IMR-90 (cell line): ENCODE measurements around the gene NR5A1. TPM values are rescaled to one million over a fixed set of nuclear protein-coding genes. Genes with fewer than 3 reads are reported as not detected.

Source experiments
- ATAC-seq: fragments of 200-7000 bp; cut with Tn5 transposase; 2 replicates; pipeline ENCODE4 v1.9.1; 2020; ENCODE audit warnings: low read depth, mild to moderate bottlenecking, moderate library complexity
- BruUV-seq: library from RNA; stranded (reverse); fragments of 400-500 nt; replicated peaks from 2 replicates; lab custom pipeline; 2021; lab: Mats Ljungman, UMichigan
- CTCF ChIA-PET: fragments of 300-600 bp; formaldehyde crosslinking; extraction: SDS; loops from one replicate; lab custom pipeline; 2021; ENCODE audit warnings: antibody characterized with exemption; lab: Yijun Ruan, JAX
- POLR2A ChIA-PET: fragments of 300-600 bp; sonication (Branson Sonifier 250); formaldehyde crosslinking; loops from one replicate; lab custom pipeline; 2022; ENCODE audit warnings: antibody characterized with exemption; ENCODE audit not compliant: unreplicated experiment; lab: Charles Lee
- DNase-seq: peaks from one replicate; pipeline ENCODE4 v3.0.0; 2013
- H2AFZ ChIP-seq: replicated peaks from 2 replicates; pipeline ENCODE3; 2013; ENCODE audit warnings: low read length, mild to moderate bottlenecking; ENCODE audit not compliant: poor library complexity
- H2AK5ac ChIP-seq: 2 replicates; pipeline ENCODE4 v1.6.1; 2013; ENCODE audit warnings: low read depth, low read length, inconsistent platforms
- H2AK9ac ChIP-seq: replicated peaks from 2 replicates; pipeline ENCODE3; 2013; ENCODE audit warnings: mild to moderate bottlenecking, low read depth, low read length, moderate library complexity; ENCODE audit not compliant: poor library complexity
- H2BK120ac ChIP-seq: 2 replicates; pipeline ENCODE4 v1.6.1; 2013; ENCODE audit warnings: low read depth, low read length, inconsistent platforms
- H2BK15ac ChIP-seq: 3 replicates; pipeline ENCODE4 v1.6.1; 2013; ENCODE audit warnings: low read depth, low read length, inconsistent platforms
- H2BK20ac ChIP-seq: 2 replicates; pipeline ENCODE4 v1.6.1; 2013; ENCODE audit warnings: low read depth, mild to moderate bottlenecking, inconsistent platforms, low read length, moderate library complexity
- H2BK5ac ChIP-seq: 2 replicates; pipeline ENCODE4 v1.6.1; 2013; ENCODE audit warnings: mild to moderate bottlenecking, low read depth, low read length, inconsistent platforms; ENCODE audit not compliant: poor library complexity, severe bottlenecking
- H3K14ac ChIP-seq: replicated peaks from 2 replicates; pipeline ENCODE4 v1.6.1; 2013; ENCODE audit warnings: low read depth, low read length, inconsistent platforms
- H3K18ac ChIP-seq: 2 replicates; pipeline ENCODE4 v1.6.1; 2013; ENCODE audit warnings: low read depth, low read length, control low read depth
- H3K23ac ChIP-seq: 2 replicates; pipeline ENCODE4 v1.6.1; 2013; ENCODE audit warnings: low read depth, low read length, inconsistent platforms
- H3K27ac ChIP-seq: 2 replicates; pipeline ENCODE4 v1.5.1; 2013; ENCODE audit warnings: mild to moderate bottlenecking, control low read depth, low read length; ENCODE audit not compliant: insufficient read depth
- H3K27me3 ChIP-seq: 2 replicates; pipeline ENCODE4 v1.6.1; 2013; ENCODE audit warnings: low read length; ENCODE audit not compliant: control insufficient read depth, insufficient read depth
- H3K36me3 ChIP-seq: 2 replicates; pipeline ENCODE4 v1.6.1; 2013; ENCODE audit warnings: low read length, mixed read lengths; ENCODE audit not compliant: control insufficient read depth, insufficient read depth
- H3K4ac ChIP-seq: 2 replicates; pipeline ENCODE4 v1.6.1; 2013; ENCODE audit warnings: low read depth, low read length, inconsistent platforms
- H3K4me1 ChIP-seq: 2 replicates; pipeline ENCODE4 v1.6.1; 2013; ENCODE audit warnings: low read length, mixed read lengths; ENCODE audit not compliant: control insufficient read depth, insufficient read depth
- H3K4me2 ChIP-seq: 2 replicates; pipeline ENCODE4 v1.6.1; 2013; ENCODE audit warnings: low read depth, mild to moderate bottlenecking, control low read depth, low read length, moderate library complexity
- H3K4me3 ChIP-seq: 2 replicates; pipeline ENCODE4 v1.5.1; 2013; ENCODE audit warnings: low read depth, mild to moderate bottlenecking, control low read depth, low read length, moderate library complexity; ENCODE audit not compliant: insufficient read depth
- H3K56ac ChIP-seq: 2 replicates; pipeline ENCODE4 v1.6.1; 2013; ENCODE audit warnings: low read length, inconsistent platforms; ENCODE audit not compliant: insufficient read depth; ENCODE audit errors: extremely low read depth
- H3K79me1 ChIP-seq, 2 experiments: 2 replicates each; pipeline ENCODE4 v1.6.1; 2013; ENCODE audit warnings: low read length in 2 of 2, inconsistent platforms in 1 of 2, low read depth in 1 of 2
- H3K9ac ChIP-seq: 2 replicates; pipeline ENCODE4 v1.6.1; 2013; ENCODE audit warnings: low read depth, low read length, control low read depth
- H3K9me1 ChIP-seq: 2 replicates; pipeline ENCODE4 v1.6.1; 2013; ENCODE audit warnings: low read length, inconsistent platforms; ENCODE audit not compliant: insufficient read depth
- H3K9me3 ChIP-seq: 2 replicates; pipeline ENCODE4 v1.6.1; 2013; ENCODE audit warnings: low read length; ENCODE audit not compliant: control insufficient read depth, insufficient read depth
- H4K20me1 ChIP-seq: 2 replicates; pipeline ENCODE4 v1.6.1; 2013; ENCODE audit warnings: low read length, inconsistent platforms; ENCODE audit not compliant: insufficient read depth
- H4K5ac ChIP-seq: 2 replicates; pipeline ENCODE4 v1.6.1; 2013; ENCODE audit warnings: mild to moderate bottlenecking, low read depth, low read length, control low read depth
- H4K8ac ChIP-seq, 2 experiments: 2 replicates each; pipeline ENCODE4 v1.6.1; 2013; ENCODE audit warnings: low read depth in 2 of 2, low read length in 2 of 2, control low read depth in 1 of 2, inconsistent platforms in 1 of 2
- H4K91ac ChIP-seq: 2 replicates; pipeline ENCODE4 v1.6.1; 2013; ENCODE audit warnings: low read depth, low read length, inconsistent platforms; ENCODE audit not compliant: insufficient read depth
- RFX5 ChIP-seq: IDR thresholded peaks from 2 replicates; pipeline ENCODE4 v1.8.0; 2012; ENCODE audit warnings: low read depth, mild to moderate bottlenecking, low read length, moderate library complexity
- WGBS, 2 experiments: methylation state at CpG; one replicate each; pipeline versions ENCODE4 v1.1.5 to v1.1.7; 2013; ENCODE audit warnings: missing lambda C conversion rate in 2 of 2; ENCODE audit not compliant: insufficient read length in 1 of 2; ENCODE audit errors: extremely low coverage in 2 of 2; 5-methylcytosine and 5-hydroxymethylcytosine counted together
- dilution Hi-C: fragments of 300-500 bp; cut with HindIII; formaldehyde crosslinking; loops from one replicate; pipeline ENCODE4 v1.14.3; 2018; ENCODE audit warnings: low sequenced_read_pairs; ENCODE audit not compliant: unreplicated experiment
- in situ Hi-C: fragments of 300-500 bp; cut with MboI; formaldehyde crosslinking; loops from 3 replicates; pipeline ENCODE4 v1.14.3; 2019; ENCODE audit warnings: low sequenced_read_pairs, inconsistent platforms, mixed read lengths
- intact Hi-C: fragments of 100-400 bp; cut with micrococcal nuclease; formaldehyde crosslinking; loops from 2 replicates; pipeline ENCODE4 v1.10.0; 2022
- polyA plus RNA-seq, 3 experiments: library from polyadenylated mRNA; depleted of rRNA; stranded (reverse); fragments of >200 nt; gene quantifications; 2 replicates each; pipeline ENCODE4 v1.2.3, GENCODE V29; 2012; ENCODE audit warnings: low replicate concordance in 1 of 3
- total RNA-seq: library from RNA; depleted of rRNA; stranded (reverse); fragments of >200 nt; gene quantifications from 2 replicates; pipeline ENCODE4 v1.2.3, GENCODE V29; 2012

NR5A1 gene
- total and polyA plus RNA-seq, 2 of the 4 experiments (the other 2 are of a cell fraction), result not detected

GRCh38 chr9:124456341-124457078 lies 50.7 kb downstream of the NR5A1 start:
- CTCF ChIA-PET, result no interaction called here
- TF ChIP-seq RFX5, result no peak
- Histone ChIP-seq H3K23ac (no peak overlapping the region), H2BK15ac (no peak overlapping the region), H2AK5ac (no peak overlapping the region), H2AFZ (peak overlapping the region; percentile 14), H3K9me1 (no peaks in the 10 kb centered on the region), H3K9ac (no peak overlapping the region), H3K56ac (no peak overlapping the region), H3K36me3 (no peaks in the 10 kb centered on the region), H3K27me3 (peaks cover 51% of the 10 kb centered on the region), H3K18ac (no peak overlapping the region), H3K4me1 (no peaks in the 10 kb centered on the region), H4K91ac (no peak overlapping the region), H3K4ac (no peak overlapping the region), H3K4me2 (no peak overlapping the region), H3K27ac (no peak overlapping the region), H3K14ac (no peak overlapping the region), H4K5ac (no peak overlapping the region), H3K79me1 (no peaks in the 10 kb centered on the region), H4K20me1 (no peaks in the 10 kb centered on the region), H2BK120ac (no peak overlapping the region), H3K4me3 (no peak overlapping the region), H2AK9ac (no peak overlapping the region), H3K9me3 (0 out of 2 replicates have a peak, but pooled peaks cover 2% of the 10 kb centered on the region), H2BK20ac (no peak overlapping the region), H4K8ac (no peak overlapping the region), H2BK5ac (no peak overlapping the region)
- no peak for DNase-seq
- in situ Hi-C loops, result no loop called here
- no TSS peak for BruUV-seq
- intact Hi-C loops, result no loop called here
- no peak for ATAC-seq
- WGBS, 2 experiments, result 54% methylated on average over 8 of the region's 15 CpGs; no CpG with 5 or more reads in 1 of the 2 experiments
- POLR2A ChIA-PET, result no interaction called here
- dilution Hi-C loops, result no loop called here
